HL-60 (cell line): ENCODE measurements around the gene KRTAP4-6.
"Not testable (repeated sequence)": the region's sequence is repeated elsewhere in the genome, so short reads cannot be mapped to it uniquely, and the experiment has no call there.

ENCODE experiments used
- DNase-seq, 2 experiments: peaks; one replicate each; pipeline ENCODE4 v3.0.0-alpha.2; 2010 to 2020; ENCODE audit warnings: low read depth in 1 of 2, low spot score in 1 of 2
- H3K27ac ChIP-seq: fragments of 250-450 bp; sonication (Bioruptor Pico); replicated peaks from 2 replicates; pipeline ENCODE4 v1.5.1; 2020; ENCODE audit warnings: mild to moderate bottlenecking, moderate library complexity
- H3K27me3 ChIP-seq: fragments of 250-450 bp; sonication (Bioruptor Pico); 2 replicates; pipeline ENCODE4 v1.5.1; 2021; ENCODE audit warnings: mild to moderate bottlenecking, moderate library complexity; ENCODE audit not compliant: insufficient read depth, poor library complexity, severe bottlenecking
- H3K4me3 ChIP-seq: replicated peaks from 2 replicates; pipeline ENCODE4 v1.5.1; 2011; ENCODE audit warnings: mild to moderate bottlenecking, control low read depth, low read length; ENCODE audit not compliant: insufficient read depth
- CTCF ChIP-seq: IDR thresholded peaks from one replicate; pipeline ENCODE4 v1.5.1; 2011; ENCODE audit warnings: low read length, control low read depth, inconsistent platforms; ENCODE audit not compliant: insufficient read depth
- GABPA ChIP-seq: IDR thresholded peaks from 2 replicates; pipeline ENCODE4 v1.6.1; 2012; ENCODE audit warnings: low read depth
- POLR2AphosphoS5 ChIP-seq: IDR thresholded peaks from 2 replicates; pipeline ENCODE4 v1.6.1; 2012; ENCODE audit warnings: low read depth
- SPI1 ChIP-seq: IDR thresholded peaks from 2 replicates; pipeline ENCODE4 v1.6.1; 2012; ENCODE audit warnings: low read depth, mild to moderate bottlenecking, borderline replicate concordance
- TF ChIP-seq, protein P1 (sequence below): IDR thresholded peaks from 2 replicates; pipeline ENCODE4 v1.6.1; 2012; ENCODE audit warnings: low read depth; ENCODE audit not compliant: insufficient replicate concordance

The KRTAP4-6 gene

DNA sequence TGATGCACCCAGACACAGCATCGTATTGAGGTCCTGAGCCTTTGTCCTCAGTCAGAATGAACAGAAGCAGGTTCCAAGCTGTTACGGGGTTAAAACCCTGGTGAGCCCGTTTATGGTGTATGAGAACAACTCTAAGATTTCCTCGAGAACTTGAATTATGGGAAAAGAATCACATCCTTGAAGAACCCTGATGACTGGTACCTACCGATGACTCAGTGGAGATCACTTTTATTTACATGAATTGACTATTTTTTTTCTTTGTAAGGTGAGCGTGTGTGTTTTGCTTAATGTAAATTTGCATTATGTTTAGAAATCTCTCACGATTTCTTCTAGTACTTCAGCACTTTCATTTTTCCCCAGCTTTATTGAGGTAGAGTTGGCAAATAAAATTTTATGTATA is 23.5 kb upstream of the KRTAP4-6 start:
- Histone ChIP-seq H3K27me3 (no peaks in the 10 kb centered on the region), H3K27ac (no peak overlapping the region), H3K4me3 (no peak overlapping the region)
- no peak for DNase-seq
- TF ChIP-seq CTCF (no peak), GABPA (no peak), SPI1 (no peak), POLR2AphosphoS5 (no peak)
- TF ChIP-seq, protein P1, sequence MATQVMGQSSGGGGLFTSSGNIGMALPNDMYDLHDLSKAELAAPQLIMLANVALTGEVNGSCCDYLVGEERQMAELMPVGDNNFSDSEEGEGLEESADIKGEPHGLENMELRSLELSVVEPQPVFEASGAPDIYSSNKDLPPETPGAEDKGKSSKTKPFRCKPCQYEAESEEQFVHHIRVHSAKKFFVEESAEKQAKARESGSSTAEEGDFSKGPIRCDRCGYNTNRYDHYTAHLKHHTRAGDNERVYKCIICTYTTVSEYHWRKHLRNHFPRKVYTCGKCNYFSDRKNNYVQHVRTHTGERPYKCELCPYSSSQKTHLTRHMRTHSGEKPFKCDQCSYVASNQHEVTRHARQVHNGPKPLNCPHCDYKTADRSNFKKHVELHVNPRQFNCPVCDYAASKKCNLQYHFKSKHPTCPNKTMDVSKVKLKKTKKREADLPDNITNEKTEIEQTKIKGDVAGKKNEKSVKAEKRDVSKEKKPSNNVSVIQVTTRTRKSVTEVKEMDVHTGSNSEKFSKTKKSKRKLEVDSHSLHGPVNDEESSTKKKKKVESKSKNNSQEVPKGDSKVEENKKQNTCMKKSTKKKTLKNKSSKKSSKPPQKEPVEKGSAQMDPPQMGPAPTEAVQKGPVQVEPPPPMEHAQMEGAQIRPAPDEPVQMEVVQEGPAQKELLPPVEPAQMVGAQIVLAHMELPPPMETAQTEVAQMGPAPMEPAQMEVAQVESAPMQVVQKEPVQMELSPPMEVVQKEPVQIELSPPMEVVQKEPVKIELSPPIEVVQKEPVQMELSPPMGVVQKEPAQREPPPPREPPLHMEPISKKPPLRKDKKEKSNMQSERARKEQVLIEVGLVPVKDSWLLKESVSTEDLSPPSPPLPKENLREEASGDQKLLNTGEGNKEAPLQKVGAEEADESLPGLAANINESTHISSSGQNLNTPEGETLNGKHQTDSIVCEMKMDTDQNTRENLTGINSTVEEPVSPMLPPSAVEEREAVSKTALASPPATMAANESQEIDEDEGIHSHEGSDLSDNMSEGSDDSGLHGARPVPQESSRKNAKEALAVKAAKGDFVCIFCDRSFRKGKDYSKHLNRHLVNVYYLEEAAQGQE: no peak

GRCh38 chr17:41160648-41161047 is 20.3 kb upstream of the KRTAP4-6 start, which contains the start of gene KRTAP4-4:
TSS of gene KRTAP4-4 (minus strand) at chr17:41160748. CDS start at chr17:41160691, 57 bp downstream.
- Histone ChIP-seq H3K27me3 (no peaks in the 10 kb centered on the region), H3K27ac (no peak within 1 kb of the TSS), H3K4me3 (no peak within 1 kb of the TSS)
- TF ChIP-seq POLR2AphosphoS5 (no peak), CTCF (no peak), SPI1 (no peak), GABPA (no peak)
- TF ChIP-seq, protein P1: no peak
- DNase-seq: no peak

GRCh38 chr17:41160190-41160589 is 19.8 kb upstream of the KRTAP4-6 start:
- DNase-seq, H3K27me3 ChIP-seq, H3K27ac ChIP-seq, H3K4me3 ChIP-seq: not testable (repeated sequence)

- no peak for DNase-seq
Observed at GRCh38 chr17:41153856-41154255, 13.5 kb upstream of the KRTAP4-6 start.

More at GRCh38 chr17:41153856-41154255, 13.5 kb upstream of the KRTAP4-6 start:
- peaks cover 2% of the 10 kb centered on the region for H3K27me3 ChIP-seq
- TF ChIP-seq CTCF (no peak), POLR2AphosphoS5 (no peak), SPI1 (no peak), GABPA (no peak)
- TF ChIP-seq, protein P1: no peak
- H3K4me3 ChIP-seq: no peak overlapping the region
- H3K27ac ChIP-seq: no peak overlapping the region
